Uterus (tissue), 4 donors: Measurements from ENCODE around the gene ROPN1B. TPM values are rescaled to one million over a fixed set of nuclear protein-coding genes. Genes with fewer than 3 reads are reported as not detected.

ENCODE experiments used
- DNase-seq, 2 donors: peaks; one replicate each; pipeline ENCODE4 v3.0.0-alpha.2; 2019 to 2020
- H3K27ac ChIP-seq, 2 donors: fragments of 200-600 bp; sonication (generic); 1 replicate in 1 of 2; 2 replicates in 1 of 2; pipeline ENCODE4 v1.5.1; 2016 to 2018
- H3K27me3 ChIP-seq, 2 donors: fragments of 200-600 bp; sonication (generic); one replicate each; pipeline ENCODE4 v1.5.1; 2018 to 2019; ENCODE audit warnings: control low read depth in 1 of 2
- H3K36me3 ChIP-seq, 2 donors: fragments of 200-600 bp; sonication (generic); one replicate each; pipeline ENCODE4 v1.5.1; 2019; ENCODE audit warnings: control low read depth in 1 of 2
- H3K4me1 ChIP-seq, 2 donors: fragments of 200-600 bp; sonication (generic); one replicate each; pipeline ENCODE4 v1.5.1; 2018 to 2019; ENCODE audit warnings: control low read depth in 1 of 2
- H3K4me3 ChIP-seq, 2 donors: fragments of 200-600 bp; sonication (generic); 1 replicate in 1 of 2; 2 replicates in 1 of 2; pipeline ENCODE4 v1.5.1; 2018 to 2019; ENCODE audit warnings: mild to moderate bottlenecking in 1 of 2
- H3K9me3 ChIP-seq, 2 donors: fragments of 200-600 bp; sonication (generic); one replicate each; pipeline ENCODE4 v1.5.1; 2019; ENCODE audit warnings: control low read depth in 1 of 2
- CTCF ChIP-seq, 4 experiments: fragments of 200-600 bp in 2 of 4; fragments of 450-650 bp in 2 of 4; sonication (generic) in 2 of 4; IDR thresholded peaks; one replicate each; pipeline ENCODE4 v1.5.1; 2016 to 2019; ENCODE audit warnings: antibody characterized with exemption in 4 of 4, mild to moderate bottlenecking in 2 of 4, moderate library complexity in 1 of 4
- POLR2A ChIP-seq, 2 donors: fragments of 450-650 bp; IDR thresholded peaks; one replicate each; pipeline ENCODE4 v1.6.1; 2016; ENCODE audit warnings: antibody characterized with exemption in 2 of 2, mild to moderate bottlenecking in 1 of 2, moderate library complexity in 1 of 2
- intact Hi-C: fragments of 100-400 bp; cut with DNase I; formaldehyde crosslinking; loops from one replicate; pipeline ENCODE4 v1.15.1; 2023; ENCODE audit warnings: low total_unique reads
- total RNA-seq, 4 donors: library from RNA; depleted of rRNA in 3 of 4; stranded (reverse); fragments of >200 nt in 3 of 4; gene quantifications; one replicate each; pipeline versions ENCODE4 v1.1.0 to v1.2.4, GENCODE V29; 2014 to 2023
- donor health status: DM: yes; HTN: yes; CAD: no.

ROPN1B gene
- total RNA-seq, 4 donors from 2014 or later: 0.70 TPM; not detected in 3

DNA sequence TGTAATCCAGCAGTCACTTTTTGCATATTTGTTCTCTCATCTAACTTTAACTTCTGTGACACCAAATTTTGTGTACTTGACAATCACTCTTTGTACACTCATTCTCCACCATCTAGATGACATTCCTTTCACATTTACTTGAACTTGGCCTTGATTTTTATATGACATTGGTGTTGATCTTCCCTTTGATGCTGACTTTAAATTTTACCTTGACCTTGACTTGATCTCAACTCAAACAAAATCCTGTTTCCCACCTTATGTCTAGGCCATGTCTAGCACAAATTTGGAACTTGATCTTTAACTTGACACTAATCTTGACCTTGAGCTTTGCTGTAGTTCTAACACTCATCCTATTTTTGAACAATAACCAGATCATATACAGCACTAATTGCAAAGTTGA is 33.2 kb downstream of the ROPN1B start:
- intact Hi-C loops: no loop called here
- Histone ChIP-seq H3K36me3 (no peaks in the 10 kb centered on the region), H3K4me1 (no peaks in the 10 kb centered on the region), H3K27ac (no peak overlapping the region), H3K9me3 (no peaks in the 10 kb centered on the region), H3K27me3 (no peaks in the 10 kb centered on the region), H3K4me3 (no peak overlapping the region)
- no peak for DNase-seq
- TF ChIP-seq CTCF (IDR thresholded peaks at IDR 0.05): no peak
- no peak for TF ChIP-seq POLR2A (IDR thresholded peaks at IDR 0.05)

DNA sequence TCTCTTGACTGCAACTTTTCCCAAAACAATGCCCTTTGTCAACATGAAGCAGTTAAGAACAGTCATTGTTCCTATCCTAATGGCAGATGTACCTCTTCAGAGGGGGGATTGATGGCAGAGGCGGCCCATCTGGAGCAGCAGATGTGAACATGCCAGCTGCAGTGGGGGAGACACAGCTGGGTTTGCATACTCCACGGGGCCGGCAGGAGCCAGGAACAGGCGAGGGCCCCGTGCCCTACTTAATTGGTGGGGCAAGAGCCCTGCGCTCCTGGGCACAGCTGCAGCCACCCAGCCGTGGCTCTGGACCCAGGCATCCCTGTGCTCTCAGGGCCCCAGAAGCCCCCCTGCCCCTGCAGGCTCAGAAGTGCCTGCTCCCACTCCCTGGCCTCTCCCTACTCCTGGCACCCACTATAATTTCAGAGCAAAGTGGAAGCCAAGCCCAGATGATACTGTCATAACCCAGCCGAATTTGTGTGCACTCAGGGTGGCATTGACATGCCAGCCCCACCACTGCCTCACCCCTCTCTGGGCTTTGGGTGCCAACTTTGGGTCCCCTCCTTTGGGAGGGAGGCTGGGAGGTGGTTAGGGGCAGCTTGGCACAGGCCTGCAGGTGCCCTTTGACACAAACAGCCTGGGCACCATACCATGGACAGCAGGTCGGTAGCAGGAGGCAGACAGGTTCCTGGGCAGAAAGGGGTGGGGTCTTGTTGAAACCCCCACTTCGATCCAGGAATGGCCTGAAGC is 34.6 kb downstream of the ROPN1B start:
- Histone ChIP-seq H3K27ac (no peak overlapping the region), H3K36me3 (no peaks in the 10 kb centered on the region), H3K4me1 (no peaks in the 10 kb centered on the region), H3K4me3 (no peak overlapping the region), H3K9me3 (no peaks in the 10 kb centered on the region), H3K27me3 (no peaks in the 10 kb centered on the region)
- DNase-seq: no peak
- TF ChIP-seq POLR2A (IDR thresholded peaks at IDR 0.05) (no peak), CTCF (IDR thresholded peaks at IDR 0.05) (no peak)
- intact Hi-C loops: no loop called here

GRCh38 chr3:126004217-126004616 is 35.2 kb downstream of the ROPN1B start:
- Histone ChIP-seq H3K9me3 (no peaks in the 10 kb centered on the region), H3K4me3 (no peak overlapping the region), H3K36me3 (no peaks in the 10 kb centered on the region), H3K27me3 (no peaks in the 10 kb centered on the region), H3K27ac (no peak overlapping the region), H3K4me1 (no peaks in the 10 kb centered on the region)
- DNase-seq: no peak
- no peak for TF ChIP-seq POLR2A (IDR thresholded peaks at IDR 0.05)
- TF ChIP-seq CTCF (IDR thresholded peaks at IDR 0.05): no peak
- intact Hi-C loops: no loop called here

- Histone ChIP-seq H3K4me3 (no peak overlapping the region), H3K4me1 (no peaks in the 10 kb centered on the region), H3K36me3 (no peaks in the 10 kb centered on the region), H3K9me3 (no peaks in the 10 kb centered on the region), H3K27me3 (no peaks in the 10 kb centered on the region), H3K27ac (no peak overlapping the region)
- TF ChIP-seq POLR2A (IDR thresholded peaks at IDR 0.05) (no peak), CTCF (IDR thresholded peaks at IDR 0.05) (no peak)
- no peak for DNase-seq
- intact Hi-C loops: no loop called here
Observed at GRCh38 chr3:126004692-126005091, 35.7 kb downstream of the ROPN1B start.

GRCh38 chr3:126005951-126006350 is 37.0 kb downstream of the ROPN1B start:
- Histone ChIP-seq H3K9me3 (no peaks in the 10 kb centered on the region), H3K4me1 (no peaks in the 10 kb centered on the region), H3K27ac (no peak overlapping the region), H3K27me3 (no peaks in the 10 kb centered on the region), H3K36me3 (no peaks in the 10 kb centered on the region), H3K4me3 (no peak overlapping the region)
- intact Hi-C loops: no loop called here
- DNase-seq: no peak
- TF ChIP-seq POLR2A (IDR thresholded peaks at IDR 0.05): no peak
